ENCODE measurements around the gene USP6NL.

The USP6NL gene

DNA sequence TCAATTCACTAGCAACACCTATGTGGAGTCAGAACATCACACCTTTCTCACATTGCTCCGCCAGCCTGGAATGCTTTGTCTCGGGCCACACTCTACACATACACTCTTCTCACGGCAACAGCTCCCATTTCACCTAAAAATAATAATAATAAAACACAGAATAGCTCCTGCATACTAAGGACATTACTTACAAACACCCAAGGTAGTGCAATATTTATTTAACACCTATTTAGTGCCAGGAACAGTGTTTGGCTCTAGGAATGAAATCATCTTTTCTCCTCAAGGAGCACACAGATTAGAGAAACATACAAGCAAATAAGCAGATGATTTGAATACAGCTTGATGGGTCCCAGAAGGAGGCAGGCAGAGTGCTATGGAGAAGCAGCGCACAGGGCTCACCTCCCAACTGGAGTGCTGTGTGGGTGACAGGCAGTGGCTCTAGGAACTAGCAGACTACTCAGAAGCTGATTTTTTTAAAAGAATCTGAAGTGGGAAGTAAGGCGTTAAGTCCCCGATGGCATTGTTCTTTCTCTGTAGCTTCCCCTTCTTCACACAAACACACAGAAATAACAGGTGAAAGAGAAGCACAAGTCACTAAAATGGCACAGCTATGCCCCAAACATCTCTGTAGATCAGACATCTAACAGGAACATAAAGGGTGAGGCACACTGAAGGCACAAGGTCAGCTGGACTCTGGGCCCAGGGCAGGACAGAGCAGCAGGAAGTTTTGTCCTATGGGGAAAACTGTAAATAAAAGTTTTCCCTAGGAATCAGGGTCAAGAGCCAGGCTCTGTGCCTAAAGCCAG is 16.7 kb downstream of the USP6NL start:
- no peak for TF ChIP-seq CTCF (IDR thresholded peaks at IDR 0.05; ENCODE audit: low read depth, low read length)
- no peak for DNase-seq
- no peak overlapping the region for H3K4me3 ChIP-seq (ENCODE audit: low read depth, low read length)

GRCh38 chr10:11593612-11594011 is 17.8 kb downstream of the USP6NL start:
- no peak for TF ChIP-seq CTCF (IDR thresholded peaks at IDR 0.05; ENCODE audit: low read depth, low read length)
- no peaks in the 10 kb centered on the region for H3K9me3 ChIP-seq
- no peak overlapping the region for H3K4me3 ChIP-seq (ENCODE audit: low read depth, low read length)
- no peak for DNase-seq
- no peaks in the 10 kb centered on the region for H3K36me3 ChIP-seq
- H3K4me1 ChIP-seq, result no peaks in the 10 kb centered on the region
- H3K27me3 ChIP-seq, result no peaks in the 10 kb centered on the region

More for the DNA sequence above, 16.7 kb downstream of the USP6NL start:
- Histone ChIP-seq H3K36me3 (no peaks in the 10 kb centered on the region), H3K27me3 (no peaks in the 10 kb centered on the region), H3K9me3 (no peaks in the 10 kb centered on the region), H3K4me1 (0 out of 2 replicates have a peak, but pooled peaks cover 3% of the 10 kb centered on the region)

GRCh38 chr10:11589738-11590137 is 21.7 kb downstream of the USP6NL start:
- no peak for DNase-seq
- Histone ChIP-seq H3K27me3 (no peaks in the 10 kb centered on the region), H3K4me1 (no peaks in the 10 kb centered on the region), H3K9me3 (no peaks in the 10 kb centered on the region; the same call in 1 of the 2 replicates), H3K4me3 (ENCODE audit: low read depth, low read length) (no peak overlapping the region), H3K36me3 (no peaks in the 10 kb centered on the region)
- no peak for TF ChIP-seq CTCF (IDR thresholded peaks at IDR 0.05; ENCODE audit: low read depth, low read length)

GRCh38 chr10:11588873-11589574 is 22.4 kb downstream of the USP6NL start:
- no peaks in the 10 kb centered on the region for H3K4me1 ChIP-seq
- TF ChIP-seq CTCF (IDR thresholded peaks at IDR 0.05; ENCODE audit: low read depth, low read length), result no peak
- no peak overlapping the region for H3K4me3 ChIP-seq (ENCODE audit: low read depth, low read length)
- no peaks in the 10 kb centered on the region for H3K27me3 ChIP-seq
- H3K9me3 ChIP-seq, result no peaks in the 10 kb centered on the region; the same call in 1 of the 2 replicates
- DNase-seq, result no peak
- H3K36me3 ChIP-seq, result no peaks in the 10 kb centered on the region

DNA sequence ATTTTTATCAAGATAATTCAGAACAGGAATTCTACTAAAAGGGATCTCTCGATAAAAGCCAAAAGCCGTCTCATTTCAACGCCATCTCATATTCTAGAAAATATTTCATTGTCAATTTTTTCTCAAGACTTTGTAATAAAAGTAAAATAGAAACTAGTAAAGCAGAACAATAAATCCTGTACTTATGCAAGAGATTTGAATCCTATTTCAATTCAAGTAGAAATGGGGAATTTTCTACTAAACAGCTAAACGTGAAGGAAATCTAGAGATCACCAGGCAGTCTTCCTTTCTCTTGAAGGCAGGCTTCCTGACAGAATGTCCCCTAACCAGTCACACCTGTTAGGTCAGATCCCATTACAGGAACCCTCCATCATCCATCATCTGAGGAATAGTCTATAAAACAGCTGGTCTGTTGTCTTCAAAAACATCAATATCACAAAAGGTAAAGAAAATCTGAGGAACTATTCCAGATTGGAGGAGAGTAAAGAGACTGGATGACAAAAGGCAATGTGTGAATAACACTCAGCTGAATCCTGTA is 23.7 kb downstream of the USP6NL start:
- H3K36me3 ChIP-seq, result no peaks in the 10 kb centered on the region
- no peak for DNase-seq
- H3K27me3 ChIP-seq, result no peaks in the 10 kb centered on the region
- H3K4me3 ChIP-seq (ENCODE audit: low read depth, low read length), result no peak overlapping the region
- H3K9me3 ChIP-seq, result no peaks in the 10 kb centered on the region; the same call in 1 of the 2 replicates
- no peak for TF ChIP-seq CTCF (IDR thresholded peaks at IDR 0.05; ENCODE audit: low read depth, low read length)
- H3K4me1 ChIP-seq, result no peaks in the 10 kb centered on the region

Measured in BE2C (cell line).